Esophagus squamous epithelium (tissue), 4 donors: Measurements from ENCODE around the gene SPTBN4.

Experiments
- CTCF ChIP-seq, 6 experiments: fragments of 450-650 bp in 4 of 6; fragments of 200-600 bp in 2 of 6; sonication (generic) in 2 of 6; IDR thresholded peaks; one replicate each; pipeline ENCODE4 v1.5.1; 2016 to 2019; ENCODE audit warnings: antibody characterized with exemption in 6 of 6, mild to moderate bottlenecking in 4 of 6, moderate library complexity in 4 of 6
- POLR2A ChIP-seq, 4 donors: fragments of 450-650 bp; IDR thresholded peaks; one replicate each; pipeline ENCODE4 v1.6.1; 2017; ENCODE audit warnings: antibody characterized with exemption in 4 of 4, mild to moderate bottlenecking in 4 of 4, moderate library complexity in 3 of 4

- TF ChIP-seq CTCF (IDR thresholded peaks at IDR 0.05) (no peak), POLR2A (IDR thresholded peaks at IDR 0.05) (no peak)
Observed at GRCh38 chr19:40417643-40417981, 49.2 kb upstream of the SPTBN4 start.
